Activated CD4-positive, alpha-beta memory T cell treated with anti-CD3 and anti-CD28 coated beads for 36 hours (primary cell): ENCODE data around the gene WDFY4. TPM values are rescaled to one million over a fixed set of nuclear protein-coding genes. Genes with fewer than 3 reads are reported as not detected.

ENCODE experiments used
- CTCF ChIA-PET: fragments of 350-600 bp; sonication (Branson Sonifier 250); formaldehyde crosslinking; loops from one replicate; lab custom pipeline; 2021; ENCODE audit warnings: antibody characterized with exemption, inconsistent platforms; lab: Charles Lee
- POLR2A ChIA-PET: fragments of 350-600 bp; sonication (Branson Sonifier 250); formaldehyde crosslinking; loops from one replicate; lab custom pipeline; 2021; ENCODE audit warnings: antibody characterized with exemption; lab: Charles Lee
- DNase-seq: peaks from one replicate; pipeline ENCODE4 v3.0.0-alpha.2; 2020
- H3K27ac Mint-ChIP-seq: one replicate; pipeline ENCODE4 v1.8.0; 2021; ENCODE audit warnings: mixed read lengths
- H3K27me3 Mint-ChIP-seq: one replicate; pipeline ENCODE4 v1.8.0; 2021; ENCODE audit warnings: mixed read lengths
- H3K36me3 Mint-ChIP-seq: one replicate; pipeline ENCODE4 v1.8.0; 2021; ENCODE audit warnings: mixed read lengths
- H3K4me1 Mint-ChIP-seq: one replicate; pipeline ENCODE4 v1.8.0; 2021; ENCODE audit warnings: low read depth, mixed read lengths
- H3K4me3 Mint-ChIP-seq: one replicate; pipeline ENCODE4 v1.8.0; 2021; ENCODE audit warnings: mild to moderate bottlenecking, mixed read lengths
- H3K9me3 Mint-ChIP-seq: one replicate; pipeline ENCODE4 v1.8.0; 2021; ENCODE audit warnings: mixed read lengths
- intact Hi-C: fragments of 100-400 bp; cut with micrococcal nuclease; formaldehyde crosslinking; loops from one replicate; pipeline ENCODE4 v1.15.1; 2023
- total RNA-seq, 2 experiments: library from RNA; stranded (reverse); gene quantifications; one replicate each; pipeline ENCODE4 v1.2.3, GENCODE V29; 2021

WDFY4 gene
- total RNA-seq, 2 experiments from 2014 or later: not detected

- H3K4me3 Mint-ChIP-seq: no peak overlapping the region
- peaks cover 5% of the 10 kb centered on the region for H3K4me1 Mint-ChIP-seq
- no peak for DNase-seq
- POLR2A ChIA-PET: no interaction called here
- CTCF ChIA-PET: interaction anchor here (0.9 to 6.0 kb wide), 26 partner anchors 9 to 881 kb away, joined by 3 to 126 read pairs (median 6); partner anchors contain the start of genes ARHGAP22 and ERCC6
- H3K36me3 Mint-ChIP-seq: no peaks in the 10 kb centered on the region
- intact Hi-C loops: loop anchor here (5.0 kb wide), 2 partner anchors 350 to 750 kb away; partner anchors contain the start of gene MAPK8
- H3K27me3 Mint-ChIP-seq: peaks cover 14% of the 10 kb centered on the region
- H3K27ac Mint-ChIP-seq: no peak overlapping the region
- no peaks in the 10 kb centered on the region for H3K9me3 Mint-ChIP-seq
These were observed 27.3 kb upstream of the WDFY4 start for GRCh38 chr10:48657416-48657815.

GRCh38 chr10:48658243-48658974 is 26.3 kb upstream of the WDFY4 start:
- H3K27ac Mint-ChIP-seq: no peak overlapping the region
- ChIA-PET POLR2A (no interaction called here), CTCF (interaction anchor here (0.6 to 6.0 kb wide), 34 partner anchors 10 to 885 kb away, joined by 3 to 126 read pairs (median 4); partner anchors contain the start of genes ARHGAP22 and ERCC6)
- H3K27me3 Mint-ChIP-seq: peaks cover 13% of the 10 kb centered on the region
- H3K4me3 Mint-ChIP-seq: no peak overlapping the region
- H3K9me3 Mint-ChIP-seq: no peaks in the 10 kb centered on the region
- H3K4me1 Mint-ChIP-seq: peaks cover 5% of the 10 kb centered on the region
- DNase-seq: peak; percentile 71
- H3K36me3 Mint-ChIP-seq: no peaks in the 10 kb centered on the region
- intact Hi-C loops: loop anchor here (2.0 to 5.0 kb wide), 5 partner anchors 322 to 860 kb away; partner anchors contain the start of gene MAPK8

- ChIA-PET CTCF (interaction anchor here (0.6 to 6.0 kb wide), 22 partner anchors 10 to 880 kb away, joined by 3 to 126 read pairs (median 5); partner anchors contain the start of genes ARHGAP22 and ERCC6), POLR2A (no interaction called here)
- Mint-ChIP-seq H3K9me3 (no peaks in the 10 kb centered on the region), H3K4me3 (no peak overlapping the region), H3K27ac (no peak overlapping the region), H3K36me3 (no peaks in the 10 kb centered on the region), H3K4me1 (peaks cover 5% of the 10 kb centered on the region), H3K27me3 (peaks cover 15% of the 10 kb centered on the region)
- intact Hi-C loops: loop anchor here (2.0 to 5.0 kb wide), 5 partner anchors 322 to 860 kb away; partner anchors contain the start of gene MAPK8
- DNase-seq: no peak
These were observed 25.8 kb upstream of the WDFY4 start for GRCh38 chr10:48658975-48659269.

- Mint-ChIP-seq H3K27ac (no peak overlapping the region), H3K27me3 (peaks cover 15% of the 10 kb centered on the region), H3K4me3 (no peak overlapping the region), H3K9me3 (peaks cover under 1% of the 10 kb centered on the region), H3K4me1 (peaks cover 5% of the 10 kb centered on the region), H3K36me3 (no peaks in the 10 kb centered on the region)
- POLR2A ChIA-PET: no interaction called here
- DNase-seq: no peak
- CTCF ChIA-PET: interaction anchor here (1.3 to 6.0 kb wide), 2 partner anchors 51 to 296 kb away, joined by 3 to 95 read pairs; no protein-coding TSS in a partner anchor
- intact Hi-C loops: loop anchor here (2.0 to 5.0 kb wide), 5 partner anchors 321 to 859 kb away; partner anchors contain the start of gene MAPK8
These were observed 24.9 kb upstream of the WDFY4 start for GRCh38 chr10:48659790-48660189.

- Mint-ChIP-seq H3K4me3 (no peak overlapping the region), H3K4me1 (peaks cover 4% of the 10 kb centered on the region), H3K27me3 (peaks cover 14% of the 10 kb centered on the region), H3K9me3 (peaks cover 10% of the 10 kb centered on the region), H3K36me3 (no peaks in the 10 kb centered on the region), H3K27ac (no peak overlapping the region)
- ChIA-PET CTCF (no interaction called here), POLR2A (no interaction called here)
- intact Hi-C loops: no loop called here
- DNase-seq: no peak
These were observed 23.2 kb upstream of the WDFY4 start for GRCh38 chr10:48661441-48661840.

- no peaks in the 10 kb centered on the region for H3K36me3 Mint-ChIP-seq
- DNase-seq: no peak
- CTCF ChIA-PET: interaction anchor here (1.0 kb wide), 1 partner anchor 12 kb away, joined by 4 read pairs; no protein-coding TSS in a partner anchor
- no peak overlapping the region for H3K27ac Mint-ChIP-seq
- peaks cover 13% of the 10 kb centered on the region for H3K27me3 Mint-ChIP-seq
- H3K9me3 Mint-ChIP-seq: peaks cover 10% of the 10 kb centered on the region
- intact Hi-C loops: no loop called here
- POLR2A ChIA-PET: no interaction called here
- H3K4me3 Mint-ChIP-seq: no peak overlapping the region
- H3K4me1 Mint-ChIP-seq: no peaks in the 10 kb centered on the region
These were observed 16.6 kb upstream of the WDFY4 start for GRCh38 chr10:48667960-48668590.

GRCh38 chr10:48670978-48671913 is 13.4 kb upstream of the WDFY4 start:
- intact Hi-C loops: no loop called here
- no peak for DNase-seq
- ChIA-PET CTCF (interaction anchor here (1.2 kb wide), 1 partner anchor 13 kb away, joined by 4 read pairs; no protein-coding TSS in a partner anchor), POLR2A (no interaction called here)
- H3K9me3 Mint-ChIP-seq: no peaks in the 10 kb centered on the region
- peaks cover 11% of the 10 kb centered on the region for H3K27me3 Mint-ChIP-seq
- no peaks in the 10 kb centered on the region for H3K4me1 Mint-ChIP-seq
- no peaks in the 10 kb centered on the region for H3K36me3 Mint-ChIP-seq
- H3K4me3 Mint-ChIP-seq: no peak overlapping the region
- no peak overlapping the region for H3K27ac Mint-ChIP-seq

GRCh38 chr10:48671914-48672595 is 12.6 kb upstream of the WDFY4 start:
- Mint-ChIP-seq H3K4me3 (no peak overlapping the region), H3K4me1 (no peaks in the 10 kb centered on the region), H3K27ac (no peak overlapping the region), H3K9me3 (no peaks in the 10 kb centered on the region), H3K36me3 (no peaks in the 10 kb centered on the region), H3K27me3 (peaks cover 11% of the 10 kb centered on the region)
- CTCF ChIA-PET: interaction anchor here (1.1 to 1.2 kb wide), 2 partner anchors 14 to 15 kb away, joined by 3 to 4 read pairs; no protein-coding TSS in a partner anchor
- intact Hi-C loops: no loop called here
- POLR2A ChIA-PET: no interaction called here
- no peak for DNase-seq

GRCh38 chr10:48672596-48673265 is 11.9 kb upstream of the WDFY4 start:
- ChIA-PET CTCF (interaction anchor here (1.1 to 1.2 kb wide), 2 partner anchors 14 to 16 kb away, joined by 3 to 4 read pairs; no protein-coding TSS in a partner anchor), POLR2A (no interaction called here)
- no peak for DNase-seq
- H3K9me3 Mint-ChIP-seq: peaks cover 4% of the 10 kb centered on the region
- H3K27ac Mint-ChIP-seq: no peak overlapping the region
- peaks cover 9% of the 10 kb centered on the region for H3K27me3 Mint-ChIP-seq
- no peaks in the 10 kb centered on the region for H3K36me3 Mint-ChIP-seq
- H3K4me3 Mint-ChIP-seq: no peak overlapping the region
- intact Hi-C loops: no loop called here
- no peaks in the 10 kb centered on the region for H3K4me1 Mint-ChIP-seq

GRCh38 chr10:48677625-48678024 is 7.0 kb upstream of the WDFY4 start:
- Mint-ChIP-seq H3K27ac (no peak overlapping the region), H3K36me3 (no peaks in the 10 kb centered on the region), H3K27me3 (peaks cover 4% of the 10 kb centered on the region), H3K9me3 (peaks cover 8% of the 10 kb centered on the region), H3K4me1 (no peaks in the 10 kb centered on the region), H3K4me3 (no peak overlapping the region)
- no peak for DNase-seq
- POLR2A ChIA-PET: no interaction called here
- intact Hi-C loops: no loop called here
- CTCF ChIA-PET: interaction anchor here (0.9 kb wide), 1 partner anchor 19 kb away, joined by 5 read pairs; no protein-coding TSS in a partner anchor
